CD4-positive, alpha-beta T cell treated with Interleukin-4 for 4 hours (primary cell): ENCODE data around the gene SUDS3.

ENCODE experiments used
- DNase-seq: peaks from one replicate; pipeline ENCODE4 v3.0.0-alpha.2; 2020

SUDS3 gene

GRCh38 chr12:118357257-118358007 lies 18.9 kb upstream of the SUDS3 start:
- DNase-seq = peak; percentile 70

GRCh38 chr12:118358008-118358359 lies 18.4 kb upstream of the SUDS3 start:
- no peak for DNase-seq

DNA sequence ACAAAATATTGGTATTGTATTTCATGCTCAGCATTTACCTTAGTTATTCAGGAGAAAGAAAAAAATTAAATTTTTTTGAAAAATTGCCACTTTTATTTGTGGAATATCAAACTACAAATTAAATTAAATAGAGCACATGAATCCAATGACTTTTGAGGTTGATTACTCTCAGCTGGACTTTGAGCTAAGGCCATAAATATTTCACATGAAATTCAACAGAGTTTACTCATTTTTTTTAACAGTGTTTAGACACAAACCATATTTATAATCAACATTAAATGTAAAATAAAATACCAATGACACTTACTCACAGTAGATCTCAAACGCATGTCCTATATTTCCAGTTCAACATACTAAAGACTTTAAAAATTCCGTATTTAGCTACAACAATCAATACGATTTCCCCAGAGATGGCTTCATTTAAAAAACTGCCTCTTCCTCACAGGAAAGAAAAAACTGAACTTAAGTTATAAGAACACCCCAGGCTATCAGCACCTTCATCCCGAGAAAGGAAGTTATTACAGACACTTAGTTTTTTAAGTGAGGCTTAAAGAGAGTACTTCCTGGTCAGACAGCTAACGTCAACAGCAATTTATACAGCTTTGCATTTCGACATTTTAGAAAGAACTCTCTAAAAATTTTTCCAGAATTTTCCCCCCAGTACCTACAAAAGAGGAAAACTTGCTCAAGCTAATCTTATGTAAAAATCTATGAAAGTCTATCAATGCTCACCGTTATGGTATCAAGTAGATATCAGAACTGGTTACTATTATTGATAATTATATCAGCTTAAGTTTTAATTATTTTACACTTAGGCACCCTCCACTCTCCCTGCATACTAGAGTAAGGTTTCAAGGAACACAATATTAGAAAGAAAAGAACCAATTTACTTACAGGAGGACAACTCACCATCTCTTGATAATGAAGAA lies 17.5 kb upstream of the SUDS3 start:
- peak; percentile 40 for DNase-seq

- DNase-seq = peak; percentile 63
Measured at GRCh38 chr12:118359541-118359915, 16.8 kb upstream of the SUDS3 start.

GRCh38 chr12:118361092-118361404 lies 15.3 kb upstream of the SUDS3 start:
- no peak for DNase-seq

DNA sequence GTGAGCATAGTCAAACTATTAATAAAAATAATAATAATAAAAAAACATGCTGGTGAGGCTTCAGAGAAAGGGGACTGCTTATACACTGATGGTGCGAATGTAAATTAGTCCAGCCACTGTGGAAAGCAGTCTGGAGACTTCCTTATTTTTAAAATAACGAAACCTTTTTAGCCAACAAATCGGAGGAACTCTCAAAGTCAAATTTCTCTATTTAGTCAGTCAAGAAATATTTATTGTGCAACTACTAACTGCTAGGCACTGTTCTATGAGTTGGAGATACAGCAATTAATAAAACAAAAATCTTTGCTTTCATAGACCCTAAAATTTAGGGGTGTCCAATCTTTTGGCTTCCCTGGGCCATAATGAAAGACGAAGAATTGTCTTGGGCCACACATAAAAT lies 14.5 kb upstream of the SUDS3 start:
- DNase-seq = no peak

DNA sequence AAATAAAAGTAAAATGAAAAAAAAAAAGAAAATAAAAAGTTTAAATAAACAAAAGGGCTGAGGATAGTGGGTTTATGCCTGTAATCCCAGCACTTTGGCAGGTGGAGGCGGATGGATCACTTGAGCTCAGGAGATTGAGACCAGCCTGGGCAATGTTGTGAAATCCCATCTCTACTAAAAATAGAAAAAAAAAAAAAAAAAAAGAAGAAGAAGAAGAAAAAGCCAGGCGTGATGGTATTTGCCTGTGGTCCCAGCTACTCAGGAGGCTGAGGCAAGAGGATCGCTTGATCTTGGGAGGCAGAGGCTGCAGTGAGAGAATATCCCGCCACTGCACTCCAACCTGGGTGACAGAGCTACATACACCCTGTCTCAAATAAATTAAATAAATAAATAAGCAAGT lies 7.5 kb upstream of the SUDS3 start:
- no peak for DNase-seq

GRCh38 chr12:118370601-118371000 lies 5.8 kb upstream of the SUDS3 start:
- no peak for DNase-seq

- no peak for DNase-seq
Measured at GRCh38 chr12:118371321-118372282, 4.8 kb upstream of the SUDS3 start.

- peak; percentile 99 for DNase-seq
Measured at GRCh38 chr12:118372541-118373495, 3.5 kb upstream of the SUDS3 start, which contains the start of gene TAOK3. Gene TAOK3 (minus strand): TSS chr12:118372907. CDS start chr12:118255567, 117,340 bp downstream.

DNA sequence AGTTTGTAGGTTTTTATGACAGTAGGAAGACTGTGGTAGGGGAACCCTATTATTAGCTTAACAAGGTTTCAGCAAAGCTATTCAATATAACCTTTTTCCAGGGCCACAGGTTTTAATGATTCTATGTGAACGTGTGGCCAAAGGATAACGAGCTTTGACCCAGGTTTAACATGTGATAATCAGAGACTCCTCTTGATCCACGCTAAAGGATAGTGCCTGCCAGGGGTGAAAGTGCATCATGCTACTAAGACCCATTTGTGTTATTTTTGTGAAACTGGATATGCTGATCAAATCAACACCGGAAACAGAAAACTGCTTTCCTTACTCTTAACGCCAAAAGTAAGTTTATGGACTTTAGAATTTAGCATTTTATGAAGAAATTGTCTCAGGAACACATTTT lies 2.7 kb upstream of the SUDS3 start:
- no peak for DNase-seq

DNA sequence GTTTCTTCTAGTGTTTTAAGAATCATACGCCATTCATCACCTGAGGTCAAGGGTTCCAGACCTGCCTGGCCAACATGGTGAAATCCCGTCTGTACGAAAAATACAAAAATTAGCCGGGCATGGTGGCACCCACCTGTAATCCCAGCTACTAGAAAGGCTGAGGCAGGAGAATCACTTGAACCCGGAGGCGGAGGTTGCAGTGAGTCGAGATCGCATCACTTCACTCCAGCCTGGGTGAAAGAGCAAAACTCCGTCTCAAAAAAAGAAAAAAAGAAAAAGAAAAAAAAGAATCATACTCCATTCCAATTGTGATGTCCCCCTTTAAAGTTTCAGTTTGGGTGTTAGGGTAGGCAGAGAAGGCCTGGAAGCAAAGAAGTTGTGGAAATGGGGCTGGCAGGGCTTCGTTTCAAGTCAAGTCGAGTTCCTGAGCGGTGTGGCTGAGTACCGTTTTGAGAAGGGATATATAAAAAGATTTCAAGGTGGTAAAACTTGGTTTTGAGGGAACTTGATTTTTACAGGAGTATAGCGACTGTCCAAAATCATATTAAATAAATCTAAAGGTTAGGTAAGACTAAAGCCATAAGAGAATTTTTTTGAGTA lies 2.1 kb upstream of the SUDS3 start:
- DNase-seq = no peak

DNA sequence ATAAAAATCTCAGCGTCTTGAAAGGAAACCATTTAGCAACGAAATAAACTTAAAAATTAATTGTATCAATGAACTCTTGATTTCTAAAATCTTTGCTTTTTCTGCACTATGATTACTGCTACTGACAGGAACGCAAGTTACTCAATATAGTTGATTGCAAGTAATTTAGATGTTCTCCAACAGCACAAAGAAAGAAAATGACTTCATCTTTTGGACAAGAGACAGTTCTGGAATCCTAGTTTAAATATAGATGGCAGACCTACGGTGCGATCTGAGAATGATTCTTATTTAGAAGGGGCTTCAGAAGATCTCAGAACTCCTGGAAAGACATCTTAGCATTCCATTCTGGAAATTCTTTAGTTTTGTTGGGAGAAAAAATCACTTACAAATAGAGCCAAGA lies 1.4 kb upstream of the SUDS3 start:
- DNase-seq = no peak

DNA sequence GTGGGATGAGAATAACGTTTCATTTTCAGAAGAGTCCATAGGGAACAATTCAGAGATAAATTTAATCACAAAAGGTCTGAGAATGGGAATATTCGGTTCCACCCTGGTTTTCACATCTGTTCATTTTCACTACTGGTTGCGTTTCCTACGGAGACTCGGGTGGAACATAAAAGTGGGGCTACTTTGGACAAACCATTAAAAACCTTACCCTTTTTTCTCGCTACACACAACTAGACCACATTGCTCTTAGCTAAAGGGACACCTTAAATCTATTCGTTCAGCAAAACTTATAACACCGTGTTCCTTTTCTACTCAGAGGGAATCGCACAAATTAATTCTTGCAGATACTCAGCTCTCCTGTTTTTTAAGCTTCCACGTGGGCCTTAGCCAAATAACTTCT lies 1.0 kb upstream of the SUDS3 start:
- no peak for DNase-seq

- no peak for DNase-seq
Measured at GRCh38 chr12:118377021-118377883, 897 bp downstream of the SUDS3 start.

DNA sequence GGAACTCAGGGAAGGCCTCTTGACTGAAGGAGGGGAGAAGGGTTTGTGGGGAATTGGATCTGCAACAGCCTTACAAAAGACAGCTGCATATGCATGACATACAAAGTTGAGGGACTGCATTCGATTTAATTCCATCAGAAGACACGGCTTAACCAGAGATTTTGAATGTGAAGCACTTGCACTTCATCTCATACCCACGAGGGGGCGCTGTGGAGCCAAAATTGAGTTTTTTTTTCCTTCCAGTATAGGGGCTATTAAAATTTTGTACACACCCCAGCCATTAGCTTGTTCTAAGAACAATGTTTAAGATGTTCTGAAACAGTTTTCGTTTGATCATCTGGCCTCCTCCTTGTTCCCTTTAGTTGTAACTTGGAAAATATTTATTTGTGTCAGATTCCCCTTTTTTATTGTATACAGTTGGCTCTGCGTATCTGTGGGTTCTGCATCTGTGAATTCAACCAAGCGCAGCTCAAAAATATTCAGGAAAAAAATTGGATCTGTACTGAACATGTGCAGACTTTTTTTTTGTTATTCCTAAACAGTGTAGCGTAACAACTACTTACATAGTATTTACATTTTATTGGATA lies 1.6 kb downstream of the SUDS3 start:
- DNase-seq = peak; percentile 71

- DNase-seq = no peak
Measured at GRCh38 chr12:118391424-118391823, 15.1 kb downstream of the SUDS3 start.

GRCh38 chr12:118391836-118392235 lies 15.5 kb downstream of the SUDS3 start:
- DNase-seq = no peak

GRCh38 chr12:118397708-118398440 lies 21.5 kb downstream of the SUDS3 start:
- no peak for DNase-seq
